ENCODE measurements around the gene SEPTIN1.
"Not testable (repeated sequence)": the region's sequence is repeated elsewhere in the genome, so short reads cannot be mapped to it uniquely, and the experiment has no call there.

SEPTIN1 gene

DNA sequence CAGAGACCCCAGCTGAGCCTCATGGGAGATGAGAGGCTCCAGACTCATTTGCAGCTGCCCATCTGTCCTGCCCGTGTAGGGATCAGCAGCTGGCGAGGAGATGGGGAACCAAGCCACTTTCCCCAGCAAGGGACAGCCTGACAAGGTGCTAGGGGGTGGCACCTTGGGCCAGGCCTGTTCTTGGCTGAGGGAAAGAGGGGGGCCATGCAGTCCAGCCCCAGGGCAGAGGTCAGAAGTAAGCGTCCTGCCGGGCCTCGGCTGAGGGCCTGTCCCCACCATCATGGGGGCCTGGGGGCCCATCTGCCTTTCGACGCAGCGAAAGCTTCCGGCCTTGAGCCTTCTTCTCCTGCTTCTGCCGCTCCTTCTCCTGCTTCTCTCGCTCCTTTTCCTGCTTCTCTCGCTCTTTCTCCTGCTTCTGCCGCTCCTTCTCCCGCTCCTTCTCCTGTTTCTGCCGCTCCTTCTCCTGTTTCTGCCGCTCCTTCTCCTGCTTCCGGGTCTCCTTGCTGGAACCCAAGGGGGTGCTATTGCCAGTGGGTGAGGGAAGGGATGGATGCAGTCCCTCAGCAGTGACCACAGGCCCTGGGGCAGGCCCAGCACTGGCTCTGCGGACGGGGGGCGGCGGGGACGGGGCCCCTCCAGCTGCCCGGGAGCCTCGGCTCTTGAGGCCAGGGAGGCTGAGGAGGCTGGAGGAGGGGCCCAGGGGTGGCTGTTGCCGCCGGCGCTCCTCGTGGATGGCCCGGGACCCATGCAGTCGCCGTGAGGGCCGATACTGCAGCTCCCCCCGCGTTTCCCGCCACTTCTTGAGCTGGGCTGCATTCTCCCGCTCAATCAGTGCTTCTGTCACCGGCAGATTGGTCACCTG, 24.4 kb downstream of the SEPTIN1 start:
- no peak for DNase-seq (ENCODE audit: low read depth in 2 of 2)

DNA sequence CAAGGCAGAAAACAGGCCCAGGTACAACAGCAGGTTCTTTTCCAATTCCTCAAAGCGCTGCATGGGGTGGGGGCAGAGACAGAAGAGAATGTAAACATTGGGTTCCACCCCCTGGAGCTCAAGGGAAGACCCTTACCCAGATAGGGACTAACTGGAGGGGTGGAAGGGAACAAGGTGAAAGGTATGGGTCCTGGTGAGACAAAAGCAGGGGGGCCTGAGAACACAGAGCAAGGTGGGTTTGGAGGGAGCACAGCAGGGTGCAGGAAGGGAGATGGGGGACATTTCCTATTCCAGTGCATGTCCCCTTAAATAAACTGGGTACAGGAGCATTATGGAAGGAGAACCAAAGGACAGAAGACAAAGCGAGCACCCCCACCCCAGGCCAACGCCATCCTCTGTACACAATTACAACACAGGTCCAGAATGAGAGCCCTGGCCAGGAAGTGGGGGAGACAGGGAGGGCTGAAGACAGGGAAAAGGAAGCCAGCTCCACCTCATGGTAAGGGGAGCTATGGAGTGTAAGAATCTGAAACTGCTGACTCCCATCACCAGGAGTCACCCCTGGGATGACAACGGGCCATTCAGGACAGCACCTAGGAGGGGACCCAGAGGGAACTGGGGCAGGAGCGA, 25.2 kb downstream of the SEPTIN1 start:
- DNase-seq (ENCODE audit: low read depth in 2 of 2), result no peak

DNA sequence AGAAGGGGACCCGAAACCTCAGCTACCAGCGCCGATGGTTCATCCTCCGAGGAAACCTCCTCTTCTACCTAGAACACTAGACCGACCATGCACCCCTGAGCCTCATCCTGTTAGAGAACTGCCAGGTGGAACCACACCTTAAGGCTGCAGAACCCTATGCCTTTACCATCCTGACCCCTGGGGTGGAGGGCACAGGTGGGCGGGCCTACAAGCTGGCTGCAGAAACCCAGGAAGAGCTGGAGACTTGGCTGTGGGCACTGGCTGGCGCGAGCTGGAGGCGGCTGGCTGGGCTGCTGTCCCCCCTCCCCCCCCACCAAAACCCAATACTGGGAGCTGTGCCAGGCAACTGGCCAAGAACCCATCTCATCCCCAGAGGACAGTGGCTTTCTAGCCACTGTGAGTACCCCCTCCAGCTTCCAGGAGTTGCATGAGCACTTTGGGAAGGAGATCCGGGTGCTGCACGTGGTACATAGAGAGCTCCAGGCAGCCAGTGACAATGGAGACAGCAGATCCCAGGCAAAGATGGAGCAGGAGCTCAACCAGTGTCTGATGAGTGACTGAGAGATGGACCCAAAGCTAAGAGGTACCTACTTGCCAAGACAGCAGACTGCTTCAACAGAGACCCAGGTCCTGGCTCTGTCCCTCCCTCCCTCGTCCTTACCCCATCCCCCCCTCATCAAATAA, 25.8 kb downstream of the SEPTIN1 start:
- no peak for DNase-seq (ENCODE audit: low read depth in 2 of 2)

DNA sequence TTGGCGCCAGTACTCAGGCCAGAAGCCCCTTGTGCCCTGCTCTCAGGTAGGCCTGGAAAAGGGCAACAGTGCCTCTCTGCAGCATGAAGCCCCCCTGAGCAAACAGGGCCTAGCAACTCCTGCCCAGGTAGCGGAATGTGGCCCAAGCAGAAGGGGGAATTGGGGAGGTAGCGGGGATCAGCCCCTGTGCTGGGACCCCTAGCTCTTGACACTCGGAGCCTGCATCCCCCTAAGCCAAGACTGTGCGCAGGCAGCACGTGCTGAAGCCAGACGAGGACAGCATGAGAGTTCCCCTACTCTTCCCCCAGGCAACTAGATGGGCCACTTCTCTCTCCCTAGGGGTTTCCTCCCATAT, 26.4 kb downstream of the SEPTIN1 start:
- DNase-seq (ENCODE audit: low read depth in 2 of 2), result no peak

DNA sequence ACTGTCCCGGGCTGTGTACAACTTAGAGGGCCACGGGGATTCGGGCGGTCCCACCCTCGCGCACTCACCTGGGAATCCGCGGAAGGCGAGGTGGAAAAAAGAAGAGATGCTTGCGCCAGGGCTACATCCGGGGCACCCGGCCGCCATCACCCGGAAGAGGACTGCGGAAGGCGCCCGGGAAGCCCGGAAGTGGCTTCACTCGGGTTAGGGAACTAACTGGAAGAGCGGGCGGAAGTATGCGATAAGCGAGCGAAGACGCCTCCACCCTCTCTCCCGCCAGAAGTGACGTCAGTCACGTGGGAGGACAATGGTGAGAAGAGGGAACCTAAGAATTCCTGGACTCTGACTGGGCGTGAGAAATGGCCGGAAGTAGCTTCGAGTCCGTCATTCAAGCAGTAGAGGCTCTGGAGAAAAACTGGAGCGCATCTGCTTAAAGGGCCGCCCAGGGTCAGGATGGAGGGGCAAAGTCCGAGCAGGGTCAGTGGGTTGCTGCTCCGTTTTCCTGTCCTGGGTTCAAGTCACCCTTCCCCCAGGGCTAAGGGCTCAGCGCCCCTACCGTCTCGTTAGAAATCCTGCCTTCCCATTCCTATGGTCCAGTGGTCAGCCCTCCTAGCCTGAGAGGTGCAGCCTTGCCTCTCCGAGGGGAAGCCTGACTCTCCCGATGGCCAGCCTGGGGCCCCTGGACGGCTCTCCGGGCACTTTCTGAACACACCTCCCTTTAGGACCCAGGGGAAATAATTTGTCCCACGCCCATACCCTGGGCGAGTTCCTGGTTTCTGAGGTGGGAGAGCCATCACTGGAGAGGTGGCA, 27.0 kb downstream of the SEPTIN1 start, which contains the start of gene CD2BP2:
TSS of gene CD2BP2 (minus strand) at position 165 of the 810 bp plus-strand sequence. CDS start 627 bp downstream, outside the sequence.
- DNase-seq (ENCODE audit: low read depth in 2 of 2), result peak; percentile 76 to 77

DNA sequence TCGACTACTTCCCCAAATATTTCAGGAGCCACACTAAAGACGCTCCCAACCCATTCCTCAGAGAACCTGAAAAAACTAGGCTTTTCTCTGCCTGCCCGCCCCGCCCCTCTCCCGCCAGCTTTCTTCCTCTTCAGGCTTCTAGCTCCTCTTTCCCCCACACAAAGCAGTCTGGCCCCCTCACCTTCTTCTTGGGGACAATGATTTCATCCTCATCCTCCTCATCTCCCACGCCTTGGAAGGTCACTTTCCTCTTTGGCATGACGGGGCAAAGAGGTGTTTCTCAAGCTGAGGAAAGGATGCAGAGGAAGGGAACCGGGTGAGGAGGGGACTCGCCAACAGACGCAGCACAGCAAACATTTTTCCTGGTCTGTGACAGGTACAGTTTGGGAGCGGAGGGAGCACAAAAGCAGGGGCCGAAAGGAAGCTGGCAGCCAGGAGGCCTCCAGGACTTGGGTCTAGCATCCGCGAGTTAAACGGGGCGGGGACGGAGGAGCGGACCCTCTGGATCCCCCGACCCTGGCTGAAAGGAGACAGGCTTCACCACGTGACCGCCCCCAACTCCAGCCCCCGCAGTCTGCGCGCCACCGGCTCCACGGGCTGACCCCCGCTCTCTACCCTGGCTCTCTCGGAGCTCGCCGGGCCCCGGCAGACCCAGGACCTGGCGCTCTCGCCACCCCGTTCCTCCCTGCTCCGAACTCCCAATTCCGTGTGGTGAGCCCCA, 27.8 kb downstream of the SEPTIN1 start:
- DNase-seq (ENCODE audit: low read depth in 2 of 2), result no peak

DNA sequence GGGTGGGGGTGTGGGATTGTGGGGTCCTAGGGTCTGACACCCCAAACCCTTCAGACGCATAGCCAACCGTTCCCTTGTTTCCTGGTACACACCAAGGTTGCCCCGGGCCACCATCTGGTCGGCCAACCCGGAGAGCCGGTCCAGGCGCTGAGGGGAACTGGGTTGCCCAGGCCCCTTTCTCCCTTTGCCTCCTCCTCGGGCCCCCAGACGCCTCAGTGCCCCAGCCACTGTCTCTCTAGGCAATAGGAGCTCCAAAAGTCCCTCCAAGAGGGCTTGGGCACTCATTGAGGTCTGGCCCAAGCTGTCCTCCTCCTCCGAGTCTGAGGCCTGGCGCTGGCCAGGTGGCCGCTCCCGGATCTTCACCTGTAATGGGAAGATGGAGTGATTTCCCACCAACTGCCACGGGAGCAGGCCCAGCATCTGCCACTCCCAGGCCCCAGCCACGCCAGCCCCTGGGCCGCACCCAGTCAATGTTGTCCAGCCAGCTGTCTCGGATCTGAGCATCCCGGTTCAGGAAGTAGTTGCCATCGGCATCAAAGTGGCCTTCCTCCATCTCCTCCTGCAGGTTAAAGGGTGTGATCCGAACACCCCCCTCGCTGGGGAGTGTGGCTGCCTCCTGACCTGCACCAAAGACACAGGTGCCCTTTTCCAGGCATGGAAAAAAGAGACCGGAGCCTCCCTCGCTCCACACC, 28.8 kb downstream of the SEPTIN1 start:
- no peak for DNase-seq (ENCODE audit: low read depth in 2 of 2)

DNA sequence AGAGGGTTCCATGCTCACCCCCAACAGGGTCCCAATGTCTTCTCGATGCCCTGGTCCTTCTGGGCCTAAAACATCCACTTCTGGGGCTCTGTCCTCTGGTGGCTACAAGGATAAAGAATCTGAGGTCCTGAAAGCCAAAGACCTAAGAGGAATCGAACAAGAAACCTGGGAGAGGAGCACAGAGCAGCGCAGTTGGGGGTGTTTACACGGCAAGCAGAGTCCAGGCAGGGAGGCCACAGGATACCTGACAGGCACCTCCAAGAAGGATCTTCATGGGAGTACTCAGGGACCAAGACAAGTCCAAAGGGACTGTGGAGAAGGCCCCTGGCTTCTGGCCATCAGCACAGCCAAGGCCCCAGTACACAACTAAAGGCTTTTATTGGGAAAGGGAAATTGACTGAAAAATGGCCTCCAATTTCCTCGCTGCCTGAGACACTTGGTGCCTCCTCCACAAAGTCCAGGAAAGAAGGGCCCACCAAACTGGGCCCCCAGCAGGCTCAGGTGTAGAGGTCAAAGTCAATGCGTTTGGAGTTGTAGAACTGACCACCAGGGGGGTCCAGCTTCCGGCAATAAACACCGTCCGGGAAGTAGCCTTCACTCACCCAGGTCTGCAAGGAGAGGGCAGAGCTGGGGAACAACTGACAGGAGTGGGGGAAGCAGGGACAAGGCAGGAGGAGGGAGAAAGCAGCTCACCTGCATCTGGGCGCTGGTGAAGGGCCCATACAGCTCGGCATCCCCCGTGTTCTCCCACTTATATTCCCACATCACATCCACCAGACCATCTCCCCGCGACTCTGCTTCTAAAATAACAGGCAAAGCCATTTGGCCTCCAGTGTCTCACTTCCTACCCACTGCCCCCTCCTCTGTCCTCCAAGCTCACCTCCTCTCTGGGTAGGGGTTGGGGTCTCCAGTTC, 29.6 kb downstream of the SEPTIN1 start:
- no peak for DNase-seq (ENCODE audit: low read depth in 2 of 2)

DNA sequence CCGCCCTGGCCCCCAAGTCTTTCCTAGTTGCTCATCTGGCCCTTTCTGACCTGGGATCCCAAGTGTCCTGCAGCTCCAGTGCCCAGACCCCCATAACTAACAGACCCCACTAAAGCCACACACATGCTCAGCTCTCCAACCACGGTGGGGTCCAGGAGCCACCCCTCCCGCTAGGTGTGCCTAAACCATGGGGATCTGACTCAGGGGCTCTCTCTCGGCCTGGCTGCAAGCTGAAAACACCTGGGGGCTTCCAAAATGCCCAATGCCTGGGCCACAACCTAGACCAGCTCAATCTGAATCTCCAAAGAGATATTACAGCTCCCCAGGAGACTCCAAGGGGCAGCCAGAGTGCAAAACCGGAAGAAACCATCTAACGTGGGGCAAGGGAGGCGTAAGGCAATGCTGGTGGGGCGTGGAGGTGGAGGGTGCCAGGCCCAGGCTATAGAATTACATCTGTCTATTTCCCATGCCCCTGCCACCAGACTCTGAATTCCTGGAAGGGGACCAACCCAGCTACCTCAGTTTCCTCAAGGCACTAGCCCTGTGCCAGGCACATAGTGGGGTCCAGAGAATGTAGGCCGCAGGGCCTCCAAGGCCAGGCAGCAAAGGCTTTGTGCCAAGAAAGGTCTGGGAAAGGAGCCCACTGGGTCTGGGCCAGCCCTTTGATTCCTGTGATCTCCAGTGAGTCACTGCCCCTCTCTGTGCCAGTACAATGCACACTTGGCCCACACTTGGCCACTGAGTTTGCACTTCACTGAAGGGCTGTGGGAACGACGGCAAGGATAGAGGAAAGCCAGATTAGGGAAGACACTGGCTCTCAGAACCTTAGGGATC, 30.6 kb downstream of the SEPTIN1 start:
- DNase-seq (ENCODE audit: low read depth in 2 of 2), result no peak

DNA sequence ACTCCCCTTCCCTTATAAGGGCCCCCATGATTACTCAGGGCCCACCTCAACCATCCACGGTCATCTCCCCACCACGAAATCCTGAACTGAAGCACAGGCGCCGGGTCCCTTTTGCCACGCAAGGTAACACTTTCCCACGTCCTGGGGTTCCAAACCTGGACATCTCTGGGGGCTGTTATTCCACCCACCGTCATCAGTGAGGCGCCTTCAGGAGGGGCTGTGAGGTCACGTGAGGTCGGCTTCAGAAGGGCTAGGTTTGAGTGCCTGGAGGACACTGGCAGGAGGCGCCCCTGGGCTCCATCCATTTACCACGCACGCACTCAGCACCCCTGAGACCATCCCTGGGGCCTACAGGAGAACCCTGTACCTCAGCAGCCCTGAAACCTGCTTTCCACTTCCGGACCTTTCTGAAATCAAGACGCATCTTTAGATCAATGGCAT, 31.3 kb downstream of the SEPTIN1 start:
- DNase-seq (ENCODE audit: low read depth in 2 of 2), result no peak

DNA sequence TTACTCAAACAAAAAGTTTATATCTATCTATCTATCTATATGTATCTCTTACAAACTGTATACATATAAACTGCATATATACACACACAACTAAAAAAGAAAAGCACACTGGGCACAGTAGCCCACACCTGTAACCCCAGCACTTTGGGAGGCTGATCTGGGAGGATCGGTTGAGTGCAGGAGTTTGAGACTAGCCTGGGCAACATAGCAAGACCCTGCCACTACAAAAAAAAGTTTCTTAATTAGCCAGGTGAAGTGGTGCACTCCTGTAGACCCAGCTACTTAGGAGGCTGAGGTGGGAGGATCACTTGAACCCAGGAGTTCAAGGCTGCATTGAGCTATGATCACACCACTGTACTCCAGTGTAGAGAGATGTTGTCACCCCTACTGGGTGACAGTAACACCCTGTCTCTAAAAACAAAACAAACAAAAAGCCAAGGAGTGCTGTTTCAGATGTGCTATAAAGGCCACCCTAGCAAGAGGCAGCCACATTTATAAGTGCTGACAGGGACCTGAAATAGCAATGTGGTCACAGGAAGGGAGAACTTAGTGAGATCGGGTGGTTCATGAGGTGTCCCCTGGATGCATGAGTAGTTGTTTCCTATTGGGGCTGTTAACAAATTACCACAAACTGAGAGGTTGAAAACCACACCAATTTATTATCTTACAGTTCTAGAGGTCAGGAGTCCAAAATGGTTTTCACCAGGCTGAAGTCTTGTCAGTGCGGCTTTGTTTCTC, 32.1 kb downstream of the SEPTIN1 start:
- no peak for DNase-seq (ENCODE audit: low read depth in 2 of 2)

DNA sequence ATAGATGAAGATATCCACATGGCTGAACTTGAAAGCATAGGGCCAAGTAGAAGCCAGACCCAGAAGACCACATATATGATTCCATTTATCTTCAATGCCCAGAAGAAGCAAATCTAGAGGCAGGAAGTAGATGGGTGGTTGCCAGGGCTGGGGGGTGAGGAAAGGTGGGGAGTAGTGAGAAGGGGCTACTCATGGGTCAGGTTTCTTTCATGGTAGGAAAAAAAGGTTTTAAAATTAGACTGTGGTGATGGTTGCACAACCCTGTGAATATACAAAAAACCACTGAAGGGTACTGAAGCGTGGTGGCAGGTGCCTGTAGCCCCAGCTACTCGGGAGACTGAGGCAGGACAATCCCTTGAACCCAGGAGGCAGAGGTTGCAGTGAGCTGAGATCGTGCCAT, 32.7 kb downstream of the SEPTIN1 start:
- no peak for DNase-seq (ENCODE audit: low read depth in 2 of 2)

DNA sequence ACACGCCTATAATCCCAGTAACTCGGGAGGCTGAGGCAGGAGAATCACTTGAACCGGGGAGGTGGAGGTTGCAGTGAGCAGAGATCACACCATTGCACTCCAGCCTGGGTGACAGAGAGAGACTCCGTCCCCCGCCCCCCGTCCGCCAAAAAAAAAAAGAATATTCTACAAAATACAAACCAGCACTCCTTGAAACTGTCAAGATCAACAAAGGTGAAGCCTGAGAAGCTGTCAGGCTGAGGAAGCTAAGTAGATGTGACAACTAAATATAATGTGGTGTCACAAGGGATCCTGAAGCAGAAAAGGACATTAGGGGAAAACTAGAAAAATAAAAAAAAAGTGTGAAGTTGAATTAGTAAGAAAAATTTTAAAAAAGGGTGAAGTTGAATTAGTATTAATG, 33.4 kb downstream of the SEPTIN1 start:
- DNase-seq (ENCODE audit: low read depth in 2 of 2), result no peak

DNA sequence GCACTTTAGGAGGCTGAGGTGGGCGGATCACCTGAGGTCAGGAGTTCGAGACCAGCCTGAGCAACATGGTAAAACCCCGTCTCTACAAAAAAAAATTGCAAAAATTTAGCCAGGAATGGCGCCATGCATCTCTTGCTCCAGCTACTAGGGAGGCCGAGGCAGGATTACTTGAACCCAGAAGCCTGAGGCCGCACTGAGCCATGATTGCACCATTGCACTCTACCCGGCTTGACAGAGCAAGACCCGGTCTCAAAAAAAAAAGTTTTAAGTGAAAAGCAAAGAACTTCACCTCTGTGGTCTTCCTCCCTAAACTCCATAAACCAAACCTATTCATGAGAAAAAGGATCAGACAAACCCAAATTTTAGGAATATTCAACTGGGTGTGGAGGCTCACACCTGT, 34.2 kb downstream of the SEPTIN1 start:
- no peak for DNase-seq (ENCODE audit: low read depth in 2 of 2)

DNA sequence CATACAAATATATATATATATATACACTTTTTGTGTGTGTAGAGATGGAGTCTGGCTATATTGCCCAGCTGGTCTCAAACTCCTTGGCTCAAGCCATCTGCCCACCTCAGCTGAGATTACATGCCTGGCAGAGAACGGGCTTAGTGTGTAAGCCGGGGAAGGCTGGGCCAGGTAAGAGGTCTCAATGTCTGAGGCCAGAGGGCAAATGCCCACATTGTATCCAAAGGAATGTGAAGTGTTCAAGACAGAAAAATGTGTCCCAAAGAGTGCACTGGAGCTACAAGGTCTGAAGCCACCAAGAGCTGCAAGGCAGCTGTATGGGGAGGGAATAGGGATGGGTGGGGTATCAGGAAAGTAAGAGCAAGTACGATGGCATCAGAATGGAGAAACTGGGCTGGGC, 36.1 kb downstream of the SEPTIN1 start:
- no peak for DNase-seq (ENCODE audit: low read depth in 2 of 2)

DNA sequence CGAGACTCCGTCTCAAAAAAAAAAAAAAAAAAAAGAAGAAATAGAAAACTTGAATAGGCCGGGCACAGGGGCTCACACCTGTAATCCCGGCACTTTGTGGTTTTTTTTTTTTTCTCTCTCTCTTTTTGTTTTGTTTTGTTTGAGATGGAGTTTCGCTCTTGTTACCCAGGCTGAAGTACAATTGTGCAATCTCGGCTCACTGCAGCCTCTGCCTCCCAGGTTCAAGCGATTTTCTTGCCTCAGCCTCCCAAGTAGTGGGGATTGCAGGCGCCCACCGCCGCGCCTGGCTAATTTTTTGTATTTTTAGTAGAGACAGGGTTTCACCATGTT, 38.9 kb downstream of the SEPTIN1 start:
- DNase-seq (ENCODE audit: low read depth in 2 of 2), result not testable (repeated sequence)

DNA sequence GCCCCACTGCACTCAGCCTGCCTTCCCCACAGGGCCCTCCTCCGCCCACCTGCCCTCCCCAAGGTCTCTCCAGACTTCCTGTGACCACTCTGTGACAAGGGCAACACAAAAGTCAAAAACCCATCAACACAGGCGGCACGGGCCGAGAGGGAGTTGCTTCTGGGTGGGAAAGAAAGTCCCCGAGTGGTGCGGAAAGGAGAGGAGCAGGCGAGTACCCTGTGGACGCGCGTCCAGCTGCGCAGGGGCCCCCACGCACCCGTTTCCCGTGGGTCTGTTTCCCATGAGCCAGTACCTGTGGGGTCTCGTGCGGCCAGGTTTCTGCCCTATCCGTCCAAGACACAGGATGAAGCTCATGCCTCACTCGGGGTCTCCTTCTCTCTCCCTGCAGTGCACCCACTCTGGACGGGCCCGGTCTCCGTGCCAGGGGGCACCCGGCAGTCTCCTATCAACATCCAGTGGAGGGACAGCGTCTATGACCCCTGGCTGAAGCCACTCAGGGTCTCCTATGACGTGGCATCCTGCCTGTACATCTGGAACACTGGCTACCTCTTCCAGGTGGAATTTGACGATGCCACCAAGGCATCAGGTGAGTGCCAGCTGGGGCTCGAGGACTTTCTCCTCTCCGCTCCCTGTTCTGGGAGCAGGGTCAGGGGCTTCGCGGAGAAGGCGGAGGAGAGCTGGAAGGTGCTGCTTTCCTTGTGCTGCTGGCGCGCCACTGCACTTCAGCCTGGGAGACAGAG, 39.4 kb downstream of the SEPTIN1 start:
- no peak for DNase-seq (ENCODE audit: low read depth in 2 of 2)

Data from stimulated activated CD8-positive, alpha-beta memory T cell treated with anti-CD3 and anti-CD28 coated beads, Interleukin-15, amount 100 ng/mL, for 4 hours (primary cell).